CD4-positive, alpha-beta T cell treated with Interleukin-17A for 1 hour (primary cell): ENCODE measurements around the gene PIGV.
"Not testable (repeated sequence)": the region's sequence is repeated elsewhere in the genome, so short reads cannot be mapped to it uniquely, and the experiment has no call there.

ENCODE experiments used
- DNase-seq: peaks from one replicate; pipeline ENCODE4 v3.0.0-alpha.2; 2020

PIGV gene

GRCh38 chr1:26799479-26800142, 11.9 kb downstream of the PIGV start:
- peak; percentile 32 for DNase-seq

GRCh38 chr1:26803932-26804331, 16.2 kb downstream of the PIGV start:
- DNase-seq, result not testable (repeated sequence)

GRCh38 chr1:26810105-26810504, 22.4 kb downstream of the PIGV start:
- peak; percentile 89 for DNase-seq

GRCh38 chr1:26811057-26811456, 23.3 kb downstream of the PIGV start:
- DNase-seq, result peak; percentile 55

GRCh38 chr1:26811708-26812107, 24.0 kb downstream of the PIGV start:
- no peak for DNase-seq

GRCh38 chr1:26814377-26814776, 26.6 kb downstream of the PIGV start:
- DNase-seq, result no peak

- DNase-seq, result no peak
Measured at GRCh38 chr1:26814893-26815292, 27.1 kb downstream of the PIGV start.

- DNase-seq, result peak; percentile 71
Measured at GRCh38 chr1:26820784-26821269, 33.1 kb downstream of the PIGV start.

GRCh38 chr1:26822737-26823395, 35.1 kb downstream of the PIGV start:
- DNase-seq, result no peak

- no peak for DNase-seq
Measured at GRCh38 chr1:26824731-26825130, 37.0 kb downstream of the PIGV start.

GRCh38 chr1:26826261-26827105, 38.7 kb downstream of the PIGV start, which contains the start of gene ZDHHC18:
TSS of gene ZDHHC18 (plus strand) at chr1:26826688. CDS start at chr1:26826805, 117 bp downstream.
- peak; percentile 71 for DNase-seq

- no peak for DNase-seq
Measured at GRCh38 chr1:26827106-26827604, 39.4 kb downstream of the PIGV start.

GRCh38 chr1:26827663-26828062, 39.9 kb downstream of the PIGV start:
- no peak for DNase-seq

GRCh38 chr1:26828411-26828991, 40.8 kb downstream of the PIGV start:
- peak; percentile 58 for DNase-seq

GRCh38 chr1:26829184-26829911, 41.6 kb downstream of the PIGV start:
- no peak for DNase-seq

GRCh38 chr1:26831059-26831458, 43.3 kb downstream of the PIGV start:
- no peak for DNase-seq

GRCh38 chr1:26831546-26832248, 43.9 kb downstream of the PIGV start:
- peak; percentile 62 for DNase-seq

- no peak for DNase-seq
Measured at GRCh38 chr1:26832249-26832960, 44.7 kb downstream of the PIGV start.

- peak; percentile 97 for DNase-seq
Measured at GRCh38 chr1:26833432-26834405, 46.0 kb downstream of the PIGV start.
